Naive thymus-derived CD8-positive, alpha-beta T cell (primary cell): Measurements from ENCODE around the gene ITPR3. TPM values are rescaled to one million over a fixed set of nuclear protein-coding genes. Genes with fewer than 3 reads are reported as not detected.
"Not testable (repeated sequence)": the region's sequence is repeated elsewhere in the genome, so short reads cannot be mapped to it uniquely, and the experiment has no call there.

ENCODE experiments used
- ATAC-seq, 2 donors: fragments of 150-1000 bp; cut with Tn5 transposase in 1 of 2; sonication (Bioruptor Pico), chemical (Tn5 transposase) in 1 of 2; 1 replicate in 1 of 2; 2 replicates in 1 of 2; pipeline ENCODE4 v1.10.0; 2021; ENCODE audit warnings: mild to moderate bottlenecking in 2 of 2, moderate library complexity in 2 of 2
- POLR2A ChIA-PET: fragments of 350-600 bp; sonication (Branson Sonifier 250); formaldehyde crosslinking; loops from one replicate; lab custom pipeline; 2021; ENCODE audit warnings: antibody characterized with exemption; lab: Charles Lee
- DNase-seq, 10 donors: peaks; one replicate each; pipeline versions ENCODE4 v3.0.0 to v3.0.0-alpha.2; 2020 to 2022
- H3K27ac Mint-ChIP-seq, 10 donors: one replicate each; pipeline ENCODE4 v1.8.0; 2020 to 2022; ENCODE audit warnings: mild to moderate bottlenecking in 10 of 10, mixed read lengths in 10 of 10, moderate library complexity in 4 of 10, inconsistent platforms in 1 of 10
- H3K27me3 Mint-ChIP-seq, 5 donors: one replicate each; pipeline ENCODE4 v1.8.0; 2021 to 2022; ENCODE audit warnings: mixed read lengths in 5 of 5
- H3K36me3 Mint-ChIP-seq, 3 donors: one replicate each; pipeline ENCODE4 v1.8.0; 2020 to 2022; ENCODE audit warnings: mixed read lengths in 3 of 3, mild to moderate bottlenecking in 2 of 3, inconsistent platforms in 1 of 3
- H3K4me1 Mint-ChIP-seq, 4 donors: one replicate each; pipeline ENCODE4 v1.8.0; 2021 to 2022; ENCODE audit warnings: mixed read lengths in 4 of 4
- H3K4me3 Mint-ChIP-seq, 10 donors: one replicate each; pipeline ENCODE4 v1.8.0; 2020 to 2022; ENCODE audit warnings: mild to moderate bottlenecking in 10 of 10, mixed read lengths in 10 of 10, moderate library complexity in 6 of 10, inconsistent platforms in 1 of 10
- H3K9me3 Mint-ChIP-seq, 9 donors: one replicate each; pipeline ENCODE4 v1.8.0; 2020 to 2022; ENCODE audit warnings: mixed read lengths in 9 of 9, mild to moderate bottlenecking in 3 of 9, inconsistent platforms in 1 of 9, moderate library complexity in 1 of 9
- polyA plus RNA-seq, 3 donors: library from polyadenylated mRNA; unstranded; fragments of 300-500 nt; fragmentation: Illumina TruSeq; gene quantifications; one replicate each; pipeline ENCODE4 v1.2.3, GENCODE V29; 2021
- total RNA-seq, 8 experiments: library from RNA in 2 of 8; stranded (reverse) in 2 of 8; gene quantifications; one replicate each; pipeline ENCODE4 v1.2.3 and lab custom pipeline; 2021 to 2026

ITPR3 gene
- total and polyA plus RNA-seq, 5 experiments from 2014 or later = 0.98 to 46.2 (median 4.9) TPM

GRCh38 chr6:33619166-33619840, 1.8 kb upstream of the ITPR3 start:
- H3K36me3 Mint-ChIP-seq = peaks cover 0 to 8% (median 0%) of the 10 kb centered on the region in 3 donors
- no peaks in the 10 kb centered on the region for H3K9me3 Mint-ChIP-seq
- H3K4me1 Mint-ChIP-seq = peaks cover 22 to 58% (median 43%) of the 10 kb centered on the region in 4 donors
- DNase-seq = no peak
- no peak for ATAC-seq
- peak overlapping the region; percentile 64 to 98 (median 91) for H3K27ac Mint-ChIP-seq
- H3K4me3 Mint-ChIP-seq = peak overlapping the region; percentile 44 to 98 (median 94)
- POLR2A ChIA-PET = interaction anchor here (2.4 kb wide), 1 partner anchor 27 kb away, joined by 8 read pairs; no protein-coding TSS in a partner anchor
- H3K27me3 Mint-ChIP-seq = no peaks in the 10 kb centered on the region

- Mint-ChIP-seq H3K27ac (peak overlapping the region; percentile 76 to 98 (median 92)), H3K4me3 (peak overlapping the region; percentile 86 to 98 (median 94)), H3K36me3 (peaks cover 0 to 13% (median 0%) of the 10 kb centered on the region in 3 donors), H3K4me1 (peaks cover 28 to 67% (median 51%) of the 10 kb centered on the region in 4 donors), H3K9me3 (no peaks in the 10 kb centered on the region), H3K27me3 (no peaks in the 10 kb centered on the region)
- DNase-seq (peak in 6 of 10 donors; percentile 9 to 48 (median 22)), ATAC-seq (peak in 1 of 2 donors; percentile 11)
- POLR2A ChIA-PET = interaction anchor here (0.7 to 3.5 kb wide), 16 partner anchors 13 to 775 kb away, joined by 3 to 35 read pairs (median 7); partner anchors contain the start of genes BAK1, RGL2 and ZBTB9
Measured at GRCh38 chr6:33620158-33620855, 815 bp upstream of the ITPR3 start.

GRCh38 chr6:33621711-33622388, 728 bp downstream of the ITPR3 start:
- Mint-ChIP-seq H3K27me3 (no peaks in the 10 kb centered on the region), H3K9me3 (no peaks in the 10 kb centered on the region), H3K4me3 (peak overlapping the region; percentile 83 to 93 (median 89)), H3K4me1 (peaks cover 26 to 68% (median 51%) of the 10 kb centered on the region in 4 donors), H3K36me3 (peaks cover 0 to 19% (median 0%) of the 10 kb centered on the region in 3 donors), H3K27ac (peak overlapping the region; percentile 76 to 95 (median 92))
- POLR2A ChIA-PET = interaction anchor here (0.7 to 3.5 kb wide), 18 partner anchors 10 to 777 kb away, joined by 3 to 35 read pairs (median 6); partner anchors contain the start of genes BAK1, RGL2, UQCC2 and ZBTB9
- DNase-seq (peak in 7 of 10 donors; percentile 12 to 50 (median 39)), ATAC-seq (peak; percentile 28 to 34)

GRCh38 chr6:33622456-33623431, 1.6 kb downstream of the ITPR3 start:
- peak overlapping the region; percentile 76 to 95 (median 92) for H3K27ac Mint-ChIP-seq
- H3K4me1 Mint-ChIP-seq = peaks cover 31 to 69% (median 52%) of the 10 kb centered on the region in 4 donors
- DNase-seq (no peak), ATAC-seq (no peak)
- peaks cover 0 to 24% (median 0%) of the 10 kb centered on the region in 3 donors for H3K36me3 Mint-ChIP-seq
- POLR2A ChIA-PET = interaction anchor here (0.6 to 3.5 kb wide), 10 partner anchors 10 to 323 kb away, joined by 3 to 35 read pairs (median 7); partner anchors contain the start of genes UQCC2 and ZBTB9
- no peaks in the 10 kb centered on the region for H3K27me3 Mint-ChIP-seq
- H3K9me3 Mint-ChIP-seq = no peaks in the 10 kb centered on the region
- peak overlapping the region; percentile 83 to 93 (median 89) for H3K4me3 Mint-ChIP-seq

- POLR2A ChIA-PET = interaction anchor here (0.6 to 3.5 kb wide), 4 partner anchors 9 to 325 kb away, joined by 4 to 35 read pairs (median 15); no protein-coding TSS in a partner anchor
- H3K4me3 Mint-ChIP-seq = peak overlapping the region; percentile 47 to 93 (median 89)
- no peaks in the 10 kb centered on the region for H3K27me3 Mint-ChIP-seq
- no peak for ATAC-seq
- peaks cover 35 to 73% (median 60%) of the 10 kb centered on the region in 4 donors for H3K4me1 Mint-ChIP-seq
- peaks cover 0 to 24% (median 0%) of the 10 kb centered on the region in 3 donors for H3K36me3 Mint-ChIP-seq
- DNase-seq = no peak
- H3K27ac Mint-ChIP-seq = peak overlapping the region; percentile 20 to 94 (median 84)
- no peaks in the 10 kb centered on the region for H3K9me3 Mint-ChIP-seq
Measured at GRCh38 chr6:33623895-33624381, 2.8 kb downstream of the ITPR3 start.

GRCh38 chr6:33624856-33625255, 3.7 kb downstream of the ITPR3 start:
- Mint-ChIP-seq H3K4me3 (peak overlapping the region in 1 of 10 donors; percentile 33), H3K27ac (peak overlapping the region in 8 of 10 donors; percentile 49 to 92 (median 82)), H3K27me3 (no peaks in the 10 kb centered on the region), H3K9me3 (no peaks in the 10 kb centered on the region), H3K4me1 (peaks cover 33 to 68% (median 54%) of the 10 kb centered on the region in 4 donors), H3K36me3 (peaks cover 0 to 24% (median 0%) of the 10 kb centered on the region in 3 donors)
- POLR2A ChIA-PET = interaction anchor here (0.7 to 1.0 kb wide), 2 partner anchors 8 to 19 kb away, joined by 3 read pairs; no protein-coding TSS in a partner anchor
- no peak for DNase-seq
- no peak for ATAC-seq

GRCh38 chr6:33627876-33628275, 6.8 kb downstream of the ITPR3 start:
- peaks cover 0 to 26% (median 0%) of the 10 kb centered on the region in 3 donors for H3K36me3 Mint-ChIP-seq
- ATAC-seq = no peak
- DNase-seq = no peak
- peak overlapping the region in 4 of 10 donors; percentile 19 to 71 (median 46) for H3K27ac Mint-ChIP-seq
- no peaks in the 10 kb centered on the region for H3K27me3 Mint-ChIP-seq
- no peaks in the 10 kb centered on the region for H3K9me3 Mint-ChIP-seq
- peaks cover 39 to 77% (median 54%) of the 10 kb centered on the region in 4 donors for H3K4me1 Mint-ChIP-seq
- no peak overlapping the region for H3K4me3 Mint-ChIP-seq
- POLR2A ChIA-PET = no interaction called here

GRCh38 chr6:33628401-33628964, 7.4 kb downstream of the ITPR3 start:
- H3K36me3 Mint-ChIP-seq = peaks cover 0 to 24% (median 0%) of the 10 kb centered on the region in 3 donors
- no peak for ATAC-seq
- H3K27me3 Mint-ChIP-seq = no peaks in the 10 kb centered on the region
- no peaks in the 10 kb centered on the region for H3K9me3 Mint-ChIP-seq
- H3K4me1 Mint-ChIP-seq = peaks cover 41 to 76% (median 52%) of the 10 kb centered on the region in 4 donors
- peak overlapping the region in 7 of 10 donors; percentile 19 to 72 (median 40) for H3K27ac Mint-ChIP-seq
- DNase-seq = no peak
- POLR2A ChIA-PET = interaction anchor here (0.5 kb wide), 1 partner anchor 82 kb away, joined by 3 read pairs; no protein-coding TSS in a partner anchor
- H3K4me3 Mint-ChIP-seq = no peak overlapping the region

GRCh38 chr6:33630014-33630413, 8.9 kb downstream of the ITPR3 start:
- DNase-seq = no peak
- no peak for ATAC-seq

GRCh38 chr6:33631521-33631920, 10.4 kb downstream of the ITPR3 start:
- DNase-seq = not testable (repeated sequence)

More at GRCh38 chr6:33630014-33630413, 8.9 kb downstream of the ITPR3 start:
- H3K27ac Mint-ChIP-seq = peak overlapping the region in 3 of 10 donors; percentile 58 to 73 (median 63)
- no peak overlapping the region for H3K4me3 Mint-ChIP-seq
- peaks cover 32 to 73% (median 51%) of the 10 kb centered on the region in 4 donors for H3K4me1 Mint-ChIP-seq
- POLR2A ChIA-PET = interaction anchor here (0.7 kb wide), 1 partner anchor 48 kb away, joined by 3 read pairs; no protein-coding TSS in a partner anchor
- peaks cover 0 to 14% (median 0%) of the 10 kb centered on the region in 3 donors for H3K36me3 Mint-ChIP-seq
- no peaks in the 10 kb centered on the region for H3K9me3 Mint-ChIP-seq
- no peaks in the 10 kb centered on the region for H3K27me3 Mint-ChIP-seq

More at GRCh38 chr6:33631521-33631920, 10.4 kb downstream of the ITPR3 start:
- POLR2A ChIA-PET = interaction anchor here (5.3 kb wide), 1 partner anchor 9 kb away, joined by 35 read pairs; the partner anchor contains the start of gene ITPR3
- H3K27me3 Mint-ChIP-seq, H3K9me3 Mint-ChIP-seq, ATAC-seq: not testable (repeated sequence)
- peak overlapping the region in 1 of 10 donors; percentile 56 for H3K4me3 Mint-ChIP-seq
- H3K4me1 Mint-ChIP-seq = peaks cover 42 to 72% (median 60%) of the 10 kb centered on the region in 4 donors
- H3K27ac Mint-ChIP-seq = peak overlapping the region in 1 of 10 donors; percentile 74
- peaks cover 0 to 17% (median 0%) of the 10 kb centered on the region in 3 donors for H3K36me3 Mint-ChIP-seq
